ENCODE results near the gene TM7SF3.
"Not testable (repeated sequence)": the region's sequence is repeated elsewhere in the genome, so short reads cannot be mapped to it uniquely, and the experiment has no call there.

Gene TM7SF3

DNA sequence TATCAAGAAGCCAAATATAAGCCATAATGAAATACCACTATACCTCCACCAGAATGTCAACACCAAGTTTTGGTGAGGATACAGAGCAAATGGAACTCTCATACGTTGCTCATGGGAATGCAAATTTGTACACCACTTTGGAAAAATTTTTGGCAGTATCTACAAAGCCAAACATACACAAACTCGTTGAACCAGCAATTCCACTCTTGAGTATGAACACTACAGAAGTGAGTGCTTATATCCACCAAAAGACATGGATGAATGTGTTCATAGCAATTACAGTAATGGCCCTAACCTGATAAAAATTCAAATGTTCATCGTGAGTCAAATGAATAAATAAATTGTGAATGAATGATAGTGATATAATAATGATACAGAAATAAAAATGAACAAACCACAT is 43.4 kb upstream of the TM7SF3 start:
- Histone ChIP-seq H3K9ac (no peak overlapping the region), H2AFZ (no peak overlapping the region), H3K4me3 (ENCODE audit: low read depth, low read length) (no peak overlapping the region), H3K27me3 (ENCODE audit: control insufficient read depth, insufficient read depth, low read length) (no peaks in the 10 kb centered on the region), H3K9me3 (ENCODE audit: control insufficient read depth, low read length) (no peaks in the 10 kb centered on the region), H3K4me2 (ENCODE audit: low read length) (no peak overlapping the region), H3K36me3 (ENCODE audit: control insufficient read depth, insufficient read depth, low read length) (no peaks in the 10 kb centered on the region), H3K4me1 (no peaks in the 10 kb centered on the region), H3K27ac (no peak overlapping the region), H3K79me2 (no peaks in the 10 kb centered on the region)
- TF ChIP-seq, protein P1, sequence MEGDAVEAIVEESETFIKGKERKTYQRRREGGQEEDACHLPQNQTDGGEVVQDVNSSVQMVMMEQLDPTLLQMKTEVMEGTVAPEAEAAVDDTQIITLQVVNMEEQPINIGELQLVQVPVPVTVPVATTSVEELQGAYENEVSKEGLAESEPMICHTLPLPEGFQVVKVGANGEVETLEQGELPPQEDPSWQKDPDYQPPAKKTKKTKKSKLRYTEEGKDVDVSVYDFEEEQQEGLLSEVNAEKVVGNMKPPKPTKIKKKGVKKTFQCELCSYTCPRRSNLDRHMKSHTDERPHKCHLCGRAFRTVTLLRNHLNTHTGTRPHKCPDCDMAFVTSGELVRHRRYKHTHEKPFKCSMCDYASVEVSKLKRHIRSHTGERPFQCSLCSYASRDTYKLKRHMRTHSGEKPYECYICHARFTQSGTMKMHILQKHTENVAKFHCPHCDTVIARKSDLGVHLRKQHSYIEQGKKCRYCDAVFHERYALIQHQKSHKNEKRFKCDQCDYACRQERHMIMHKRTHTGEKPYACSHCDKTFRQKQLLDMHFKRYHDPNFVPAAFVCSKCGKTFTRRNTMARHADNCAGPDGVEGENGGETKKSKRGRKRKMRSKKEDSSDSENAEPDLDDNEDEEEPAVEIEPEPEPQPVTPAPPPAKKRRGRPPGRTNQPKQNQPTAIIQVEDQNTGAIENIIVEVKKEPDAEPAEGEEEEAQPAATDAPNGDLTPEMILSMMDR (IDR thresholded peaks at IDR 0.05) = no peak

DNA sequence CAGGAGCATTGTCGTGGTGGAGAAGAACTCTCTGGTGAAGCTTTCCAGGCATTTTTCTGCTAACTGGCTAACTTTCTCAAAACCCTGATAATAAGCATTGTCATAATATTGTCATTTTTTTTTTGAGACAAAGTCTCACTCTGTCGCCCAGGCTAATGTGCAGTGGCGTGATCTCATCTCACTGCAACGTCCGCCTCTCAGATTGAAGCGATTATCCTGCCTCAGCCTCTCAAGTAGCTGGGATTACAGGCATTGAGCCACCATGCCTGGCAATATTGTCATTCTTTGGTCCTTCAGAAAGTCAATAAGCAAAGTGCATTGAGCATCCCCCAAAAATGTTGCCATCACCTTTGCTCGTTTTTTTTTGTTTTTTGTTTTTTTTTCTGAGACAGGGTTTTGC is 41.8 kb upstream of the TM7SF3 start:
- Histone ChIP-seq H2AFZ (no peak overlapping the region), H3K79me2 (no peaks in the 10 kb centered on the region), H3K4me1 (no peaks in the 10 kb centered on the region), H3K9me3 (ENCODE audit: control insufficient read depth, low read length) (no peaks in the 10 kb centered on the region), H3K4me2 (ENCODE audit: low read length) (no peak overlapping the region), H3K27ac (no peak overlapping the region), H3K4me3 (ENCODE audit: low read depth, low read length) (no peak overlapping the region), H3K36me3 (ENCODE audit: control insufficient read depth, insufficient read depth, low read length) (no peaks in the 10 kb centered on the region), H3K9ac (no peak overlapping the region), H3K27me3 (ENCODE audit: control insufficient read depth, insufficient read depth, low read length) (no peaks in the 10 kb centered on the region)
- TF ChIP-seq, protein P1 (IDR thresholded peaks at IDR 0.05) = no peak

DNA sequence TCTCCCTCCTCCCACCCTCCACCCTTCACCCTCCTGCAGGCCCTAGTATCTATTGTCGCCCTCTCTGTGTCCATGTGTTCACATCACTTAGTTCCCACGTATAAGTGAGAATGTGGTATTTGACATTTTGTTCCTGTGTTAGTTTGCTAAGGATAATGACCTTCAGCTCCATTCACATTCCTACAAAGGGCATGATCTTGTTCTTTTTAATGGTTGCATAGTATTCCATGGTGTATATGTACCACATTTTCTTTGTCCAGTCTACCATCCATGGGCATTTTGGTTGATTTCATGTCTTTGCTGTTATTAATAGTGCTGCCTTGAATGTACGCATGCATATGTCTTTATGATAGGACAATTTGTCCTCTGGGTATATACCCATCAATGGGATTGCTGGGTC is 38.6 kb upstream of the TM7SF3 start:
- Histone ChIP-seq H3K36me3 (ENCODE audit: control insufficient read depth, insufficient read depth, low read length) (no peaks in the 10 kb centered on the region), H3K4me1 (no peaks in the 10 kb centered on the region), H3K27me3 (ENCODE audit: control insufficient read depth, insufficient read depth, low read length) (no peaks in the 10 kb centered on the region), H3K9ac (no peak overlapping the region), H3K79me2 (no peaks in the 10 kb centered on the region), H3K4me3 (ENCODE audit: low read depth, low read length) (no peak overlapping the region), H2AFZ (no peak overlapping the region), H3K27ac (no peak overlapping the region), H3K4me2 (ENCODE audit: low read length) (no peak overlapping the region), H3K9me3 (ENCODE audit: control insufficient read depth, low read length) (no peaks in the 10 kb centered on the region)
- TF ChIP-seq, protein P1 (IDR thresholded peaks at IDR 0.05) = no peak

DNA sequence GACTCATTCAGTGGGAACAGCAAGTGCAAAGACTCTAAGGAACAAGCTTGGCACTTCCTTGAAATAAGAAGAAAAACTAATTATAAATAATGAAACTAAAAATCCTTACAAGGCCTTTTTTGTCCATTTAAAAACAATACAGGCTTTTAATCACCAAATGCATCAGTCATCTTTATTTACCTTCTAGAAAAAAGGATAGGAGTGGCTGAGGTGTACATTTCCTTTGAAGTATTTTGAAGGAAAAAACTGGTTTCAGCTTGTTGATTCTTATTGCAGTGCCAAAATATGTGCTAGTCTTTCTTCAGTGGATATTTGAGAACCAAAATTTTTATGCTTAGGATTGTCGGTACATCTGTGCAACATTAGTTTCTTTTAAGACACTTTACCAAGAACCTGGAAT is 38.0 kb upstream of the TM7SF3 start:
- Histone ChIP-seq H3K36me3 (ENCODE audit: control insufficient read depth, insufficient read depth, low read length) (no peaks in the 10 kb centered on the region), H3K9ac (no peak overlapping the region), H3K4me1 (no peaks in the 10 kb centered on the region), H3K4me2 (ENCODE audit: low read length) (no peak overlapping the region), H3K27ac (no peak overlapping the region), H3K27me3 (ENCODE audit: control insufficient read depth, insufficient read depth, low read length) (no peaks in the 10 kb centered on the region), H3K79me2 (no peaks in the 10 kb centered on the region), H2AFZ (no peak overlapping the region), H3K4me3 (ENCODE audit: low read depth, low read length) (no peak overlapping the region), H3K9me3 (ENCODE audit: control insufficient read depth, low read length) (no peaks in the 10 kb centered on the region)
- TF ChIP-seq, protein P1 (IDR thresholded peaks at IDR 0.05) = no peak

DNA sequence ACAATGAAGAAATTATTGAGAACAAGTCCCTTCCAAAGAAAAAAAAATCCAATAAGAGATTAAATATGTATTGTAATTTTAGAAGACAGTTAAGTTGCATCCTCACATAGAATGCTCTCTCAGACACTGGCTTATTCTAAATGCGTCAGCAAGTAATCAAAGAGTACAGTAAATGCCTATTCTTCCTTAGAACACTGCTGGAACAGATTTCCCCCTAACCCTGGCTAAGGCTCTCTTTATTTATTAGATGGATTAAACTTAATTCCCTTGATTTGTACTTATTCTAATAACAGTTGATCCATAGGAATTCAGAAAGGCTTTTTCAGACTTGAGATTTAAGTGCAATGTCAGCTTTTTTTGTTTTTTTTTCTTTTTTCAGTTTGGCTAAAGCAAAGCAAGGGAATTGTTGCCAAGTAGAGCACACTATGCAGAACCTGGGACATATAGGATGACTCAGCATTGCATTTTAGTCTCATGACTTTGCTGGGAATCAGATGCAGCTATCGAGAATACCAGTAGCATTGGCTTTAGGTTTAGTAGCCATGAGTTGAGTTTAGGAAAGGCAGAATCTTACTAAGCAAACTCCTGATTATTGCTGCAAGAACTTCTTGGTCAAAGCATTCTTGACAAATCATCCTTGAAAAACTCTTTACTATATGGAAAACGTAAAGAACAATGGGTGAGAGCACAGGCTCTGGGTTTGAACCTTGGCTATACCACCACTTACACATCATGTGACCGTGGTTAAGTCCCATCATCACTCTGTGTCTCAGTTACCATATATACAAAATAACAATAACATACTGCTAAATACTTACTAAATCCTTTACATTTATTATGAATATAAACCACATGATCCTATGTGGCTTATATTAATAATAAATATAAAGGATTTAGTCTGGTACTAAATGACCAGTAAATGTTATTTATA is 34.9 kb upstream of the TM7SF3 start:
- Histone ChIP-seq H3K4me2 (ENCODE audit: low read length) (no peak overlapping the region), H2AFZ (no peak overlapping the region)

DNA sequence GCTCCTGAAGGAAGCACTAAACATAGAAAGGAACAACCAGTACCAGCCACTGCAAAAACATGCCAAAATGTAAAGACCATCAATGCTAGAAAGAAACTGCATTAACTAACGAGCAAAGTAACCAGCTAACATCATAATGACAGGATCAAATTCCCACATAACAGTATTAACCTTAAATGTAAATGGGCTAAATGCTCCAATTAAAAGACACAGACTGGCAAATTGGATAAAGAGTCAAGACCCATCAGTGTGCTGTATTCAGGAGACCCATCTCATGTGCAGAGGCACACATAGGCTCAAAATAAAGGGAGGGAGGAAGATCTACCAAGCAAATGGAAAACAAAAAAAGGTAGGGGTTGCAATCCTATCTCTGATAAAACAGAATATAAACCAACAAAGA is 27.8 kb upstream of the TM7SF3 start:
- H3K4me3 ChIP-seq (ENCODE audit: low read depth, low read length); H3K4me2 ChIP-seq (ENCODE audit: low read length); H3K9ac ChIP-seq; H3K79me2 ChIP-seq; H2AFZ ChIP-seq; H3K4me1 ChIP-seq; H3K36me3 ChIP-seq (ENCODE audit: control insufficient read depth, insufficient read depth, low read length); H3K27ac ChIP-seq; H3K27me3 ChIP-seq (ENCODE audit: control insufficient read depth, insufficient read depth, low read length); H3K9me3 ChIP-seq (ENCODE audit: control insufficient read depth, low read length): not testable (repeated sequence)

More for the DNA sequence above, 34.9 kb upstream of the TM7SF3 start:
- Histone ChIP-seq H3K79me2 (no peaks in the 10 kb centered on the region), H3K4me3 (ENCODE audit: low read depth, low read length) (no peak overlapping the region), H3K9ac (no peak overlapping the region), H3K27me3 (ENCODE audit: control insufficient read depth, insufficient read depth, low read length) (no peaks in the 10 kb centered on the region), H3K27ac (no peak overlapping the region), H3K9me3 (ENCODE audit: control insufficient read depth, low read length) (no peaks in the 10 kb centered on the region), H3K4me1 (no peaks in the 10 kb centered on the region), H3K36me3 (ENCODE audit: control insufficient read depth, insufficient read depth, low read length) (no peaks in the 10 kb centered on the region)
- TF ChIP-seq, protein P1 (IDR thresholded peaks at IDR 0.05) = no peak

DNA sequence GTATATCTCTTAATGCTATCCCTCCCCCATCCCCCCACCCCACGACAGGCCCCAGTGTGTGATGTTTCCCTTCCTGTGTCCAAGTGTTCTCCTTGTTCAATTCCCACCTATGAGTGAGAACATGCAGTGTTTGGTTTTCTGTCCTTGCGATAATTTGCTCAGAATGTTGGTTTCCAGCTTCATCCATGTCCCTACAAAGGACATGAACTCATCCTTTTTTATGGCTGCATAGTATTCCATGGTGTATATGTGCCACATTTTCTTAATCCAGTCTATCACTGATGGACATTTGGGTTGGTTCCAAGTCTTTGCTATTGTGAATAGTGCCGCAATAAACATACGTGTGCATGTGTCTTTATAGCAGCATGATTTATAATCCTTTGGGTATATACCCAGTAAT is 26.5 kb upstream of the TM7SF3 start:
- not testable (repeated sequence) for H3K4me1 ChIP-seq; H3K36me3 ChIP-seq (ENCODE audit: control insufficient read depth, insufficient read depth, low read length); H3K9me3 ChIP-seq (ENCODE audit: control insufficient read depth, low read length); H3K27me3 ChIP-seq (ENCODE audit: control insufficient read depth, insufficient read depth, low read length); H3K27ac ChIP-seq; H3K9ac ChIP-seq; H2AFZ ChIP-seq; H3K4me2 ChIP-seq (ENCODE audit: low read length); H3K79me2 ChIP-seq; H3K4me3 ChIP-seq (ENCODE audit: low read depth, low read length)
